ENCODE results near the gene HDLBP.

DNA sequence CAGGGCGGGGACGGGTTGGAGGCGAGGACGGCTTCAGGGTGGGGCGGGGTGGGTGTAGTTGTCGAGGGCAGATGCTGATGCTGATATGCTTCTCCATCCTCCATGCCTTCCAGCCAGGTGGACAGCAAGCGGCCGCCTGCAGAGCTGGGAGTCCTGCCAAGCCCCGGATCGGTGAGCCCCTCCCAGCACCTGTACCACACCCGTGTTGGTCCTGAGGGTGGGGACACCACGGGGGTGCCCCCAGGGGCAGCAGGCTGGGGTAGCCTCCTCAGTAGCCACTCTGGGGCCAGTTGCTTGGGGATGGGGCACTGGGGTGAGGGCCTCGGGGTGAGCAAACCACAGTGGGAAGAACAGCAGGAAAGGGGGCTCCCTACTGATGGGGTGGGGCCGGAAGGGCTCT is 124.4 kb downstream of the HDLBP start:
- TF ChIP-seq, protein P1, sequence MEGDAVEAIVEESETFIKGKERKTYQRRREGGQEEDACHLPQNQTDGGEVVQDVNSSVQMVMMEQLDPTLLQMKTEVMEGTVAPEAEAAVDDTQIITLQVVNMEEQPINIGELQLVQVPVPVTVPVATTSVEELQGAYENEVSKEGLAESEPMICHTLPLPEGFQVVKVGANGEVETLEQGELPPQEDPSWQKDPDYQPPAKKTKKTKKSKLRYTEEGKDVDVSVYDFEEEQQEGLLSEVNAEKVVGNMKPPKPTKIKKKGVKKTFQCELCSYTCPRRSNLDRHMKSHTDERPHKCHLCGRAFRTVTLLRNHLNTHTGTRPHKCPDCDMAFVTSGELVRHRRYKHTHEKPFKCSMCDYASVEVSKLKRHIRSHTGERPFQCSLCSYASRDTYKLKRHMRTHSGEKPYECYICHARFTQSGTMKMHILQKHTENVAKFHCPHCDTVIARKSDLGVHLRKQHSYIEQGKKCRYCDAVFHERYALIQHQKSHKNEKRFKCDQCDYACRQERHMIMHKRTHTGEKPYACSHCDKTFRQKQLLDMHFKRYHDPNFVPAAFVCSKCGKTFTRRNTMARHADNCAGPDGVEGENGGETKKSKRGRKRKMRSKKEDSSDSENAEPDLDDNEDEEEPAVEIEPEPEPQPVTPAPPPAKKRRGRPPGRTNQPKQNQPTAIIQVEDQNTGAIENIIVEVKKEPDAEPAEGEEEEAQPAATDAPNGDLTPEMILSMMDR (IDR thresholded peaks at IDR 0.05): no peak
- TF ChIP-seq POLR2A (IDR thresholded peaks at IDR 0.05): no peak

All from tibial nerve (tissue), 3 donors.